Measurements from ENCODE around the gene FKBP2.

FKBP2 gene

GRCh38 chr11:64255135-64256128 lies 14.5 kb downstream of the FKBP2 start:
- H3K27me3 ChIP-seq (ENCODE audit: insufficient read depth, poor library complexity, severe bottlenecking), result no peaks in the 10 kb centered on the region
- TF ChIP-seq POLR2AphosphoS5 (IDR thresholded peaks at IDR 0.05; ENCODE audit: low read depth) (no peak), CTCF (IDR thresholded peaks at IDR 0.05; ENCODE audit: insufficient read depth, low read length) (no peak), SPI1 (IDR thresholded peaks at IDR 0.05; ENCODE audit: borderline replicate concordance, low read depth) (no peak), GABPA (IDR thresholded peaks at IDR 0.05; ENCODE audit: low read depth) (no peak)
- no peak overlapping the region for H3K4me3 ChIP-seq (replicated peaks; ENCODE audit: insufficient read depth, low read length)
- H3K27ac ChIP-seq (replicated peaks), result no peak overlapping the region
- no peak for DNase-seq (ENCODE audit: low read depth in 1 of 2, low spot score in 1 of 2)

- no peak for DNase-seq (ENCODE audit: low read depth in 1 of 2, low spot score in 1 of 2)
- no peaks in the 10 kb centered on the region for H3K27me3 ChIP-seq (ENCODE audit: insufficient read depth, poor library complexity, severe bottlenecking)
- H3K27ac ChIP-seq (replicated peaks), result no peak overlapping the region
- TF ChIP-seq POLR2AphosphoS5 (IDR thresholded peaks at IDR 0.05; ENCODE audit: low read depth) (no peak), REST (IDR thresholded peaks at IDR 0.05; ENCODE audit: insufficient replicate concordance, low read depth) (no peak), GABPA (IDR thresholded peaks at IDR 0.05; ENCODE audit: low read depth) (no peak), SPI1 (IDR thresholded peaks at IDR 0.05; ENCODE audit: borderline replicate concordance, low read depth) (no peak), CTCF (IDR thresholded peaks at IDR 0.05; ENCODE audit: insufficient read depth, low read length) (no peak)
- H3K4me3 ChIP-seq (replicated peaks; ENCODE audit: insufficient read depth, low read length), result no peak overlapping the region
Measured at GRCh38 chr11:64256300-64256699, 15.4 kb downstream of the FKBP2 start.

- TF ChIP-seq REST (IDR thresholded peaks at IDR 0.05; ENCODE audit: insufficient replicate concordance, low read depth) (no peak), SPI1 (IDR thresholded peaks at IDR 0.05; ENCODE audit: borderline replicate concordance, low read depth) (no peak)
- no peak for DNase-seq (ENCODE audit: low read depth in 1 of 2, low spot score in 1 of 2)
- Histone ChIP-seq H3K27ac (replicated peaks) (no peak overlapping the region), H3K4me3 (replicated peaks; ENCODE audit: insufficient read depth, low read length) (no peak overlapping the region), H3K27me3 (ENCODE audit: insufficient read depth, poor library complexity, severe bottlenecking) (no peaks in the 10 kb centered on the region)
Measured at GRCh38 chr11:64258356-64258755, 17.5 kb downstream of the FKBP2 start.

- no peak overlapping the region for H3K27ac ChIP-seq (replicated peaks)
- no peak for DNase-seq (ENCODE audit: low read depth in 1 of 2, low spot score in 1 of 2)
- no peak overlapping the region for H3K4me3 ChIP-seq (replicated peaks; ENCODE audit: insufficient read depth, low read length)
- TF ChIP-seq GABPA (IDR thresholded peaks at IDR 0.05; ENCODE audit: low read depth) (no peak), SPI1 (IDR thresholded peaks at IDR 0.05; ENCODE audit: borderline replicate concordance, low read depth) (no peak), REST (IDR thresholded peaks at IDR 0.05; ENCODE audit: insufficient replicate concordance, low read depth) (no peak), CTCF (IDR thresholded peaks at IDR 0.05; ENCODE audit: insufficient read depth, low read length) (no peak), POLR2AphosphoS5 (IDR thresholded peaks at IDR 0.05; ENCODE audit: low read depth) (no peak)
- no peaks in the 10 kb centered on the region for H3K27me3 ChIP-seq (ENCODE audit: insufficient read depth, poor library complexity, severe bottlenecking)
Measured at GRCh38 chr11:64258946-64259532, 18.1 kb downstream of the FKBP2 start.
